Stimulated activated memory B cell treated with anti-CD40 and anti-IgM and Interleukin-4, amounts not matched to agents 10 μg/mL and 1 μg/mL and 100 μg/mL, for 72 hours (primary cell): ENCODE measurements around the gene ANAPC13.
A peak's percentile ranks its signal among the peaks of the same experiment; 100 is the strongest.

Experiments used
- ATAC-seq: fragments of 150-1000 bp; cut with Tn5 transposase; 2 replicates; pipeline ENCODE4 v1.10.0; 2021
- H3K27ac Mint-ChIP-seq: one replicate; pipeline ENCODE4 v1.8.0; 2022; ENCODE audit warnings: mild to moderate bottlenecking, mixed read lengths
- H3K27me3 Mint-ChIP-seq: one replicate; pipeline ENCODE4 v1.8.0; 2022; ENCODE audit warnings: mixed read lengths
- H3K36me3 Mint-ChIP-seq: one replicate; pipeline ENCODE4 v1.8.0; 2022; ENCODE audit warnings: mixed read lengths
- H3K4me1 Mint-ChIP-seq: one replicate; pipeline ENCODE4 v1.8.0; 2022; ENCODE audit warnings: mixed read lengths
- H3K4me3 Mint-ChIP-seq: one replicate; pipeline ENCODE4 v1.8.0; 2022; ENCODE audit warnings: mild to moderate bottlenecking, moderate library complexity, mixed read lengths
- H3K9me3 Mint-ChIP-seq: one replicate; pipeline ENCODE4 v1.8.0; 2022; ENCODE audit warnings: mixed read lengths

ANAPC13 gene

GRCh38 chr3:134485718-134486576 lies at the start of gene ANAPC13, which contains the start of gene CEP63:
TSS of gene ANAPC13 (minus strand) at chr3:134485985. CDS start at chr3:134482904, 3,081 bp downstream.
TSS of gene CEP63 (plus strand) at chr3:134486057. CDS start at chr3:134495321, 9,264 bp downstream.
- H3K27ac Mint-ChIP-seq: peak within 1 kb of the TSS; percentile 96
- H3K9me3 Mint-ChIP-seq: no peaks in the 10 kb centered on the region
- H3K27me3 Mint-ChIP-seq: no peaks in the 10 kb centered on the region
- ATAC-seq: peak; percentile 93
- peaks cover 34% of the 10 kb centered on the region for H3K36me3 Mint-ChIP-seq
- peak within 1 kb of the TSS; percentile 99 for H3K4me3 Mint-ChIP-seq
- peaks cover 54% of the 10 kb centered on the region for H3K4me1 Mint-ChIP-seq

GRCh38 chr3:134535186-134535970 lies 49.6 kb upstream of the ANAPC13 start:
- Mint-ChIP-seq H3K4me3 (no peak overlapping the region), H3K27me3 (no peaks in the 10 kb centered on the region), H3K27ac (no peak overlapping the region), H3K9me3 (no peaks in the 10 kb centered on the region), H3K4me1 (no peaks in the 10 kb centered on the region), H3K36me3 (peaks cover 8% of the 10 kb centered on the region)
- ATAC-seq: no peak

- no peak for ATAC-seq
- Mint-ChIP-seq H3K36me3 (peaks cover 11% of the 10 kb centered on the region), H3K9me3 (no peaks in the 10 kb centered on the region)
Observed at GRCh38 chr3:134533493-134533892, 47.7 kb upstream of the ANAPC13 start.

GRCh38 chr3:134527538-134528186 lies 41.9 kb upstream of the ANAPC13 start:
- H3K27me3 Mint-ChIP-seq: no peaks in the 10 kb centered on the region
- H3K4me3 Mint-ChIP-seq: no peak overlapping the region
- peaks cover 54% of the 10 kb centered on the region for H3K36me3 Mint-ChIP-seq
- H3K27ac Mint-ChIP-seq: no peak overlapping the region
- ATAC-seq: no peak
- peaks cover 22% of the 10 kb centered on the region for H3K4me1 Mint-ChIP-seq
- peaks cover 23% of the 10 kb centered on the region for H3K9me3 Mint-ChIP-seq

More at GRCh38 chr3:134533493-134533892, 47.7 kb upstream of the ANAPC13 start:
- no peak overlapping the region for H3K27ac Mint-ChIP-seq
- H3K4me1 Mint-ChIP-seq: peaks cover under 1% of the 10 kb centered on the region
- no peak overlapping the region for H3K4me3 Mint-ChIP-seq
- no peaks in the 10 kb centered on the region for H3K27me3 Mint-ChIP-seq

DNA sequence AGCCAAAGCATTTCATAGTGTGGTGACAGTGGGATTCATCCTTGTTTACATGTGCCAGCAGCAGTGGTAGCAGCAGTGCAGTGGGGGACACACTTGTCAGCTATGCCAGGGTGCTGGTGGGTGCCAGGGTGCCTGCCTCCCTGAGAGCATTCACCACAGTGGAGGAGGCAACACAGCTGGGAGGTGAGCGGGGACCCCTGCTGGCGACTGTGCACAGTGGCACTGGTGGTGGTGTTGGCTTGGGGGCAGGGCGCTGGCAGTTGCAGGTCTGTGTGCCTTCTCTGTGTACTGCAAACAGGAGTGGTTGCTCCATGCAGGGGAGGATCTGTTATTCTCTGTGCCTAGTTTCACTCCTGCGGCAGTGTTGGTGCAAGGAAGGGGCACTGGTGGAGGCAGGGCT lies 41.3 kb upstream of the ANAPC13 start:
- peaks cover 29% of the 10 kb centered on the region for H3K9me3 Mint-ChIP-seq
- H3K4me3 Mint-ChIP-seq: no peak overlapping the region
- ATAC-seq: no peak
- H3K4me1 Mint-ChIP-seq: peaks cover 22% of the 10 kb centered on the region
- no peaks in the 10 kb centered on the region for H3K27me3 Mint-ChIP-seq
- H3K27ac Mint-ChIP-seq: no peak overlapping the region
- H3K36me3 Mint-ChIP-seq: peaks cover 60% of the 10 kb centered on the region

GRCh38 chr3:134526319-134526718 lies 40.5 kb upstream of the ANAPC13 start:
- Mint-ChIP-seq H3K27ac (no peak overlapping the region), H3K27me3 (no peaks in the 10 kb centered on the region), H3K36me3 (peaks cover 65% of the 10 kb centered on the region), H3K4me1 (peaks cover 22% of the 10 kb centered on the region), H3K4me3 (no peak overlapping the region), H3K9me3 (peaks cover 32% of the 10 kb centered on the region)
- ATAC-seq: no peak

- H3K36me3 Mint-ChIP-seq: peaks cover 72% of the 10 kb centered on the region
- no peaks in the 10 kb centered on the region for H3K27me3 Mint-ChIP-seq
- peaks cover 32% of the 10 kb centered on the region for H3K9me3 Mint-ChIP-seq
- peaks cover 22% of the 10 kb centered on the region for H3K4me1 Mint-ChIP-seq
- ATAC-seq: no peak
- no peak overlapping the region for H3K4me3 Mint-ChIP-seq
- no peak overlapping the region for H3K27ac Mint-ChIP-seq
Observed at GRCh38 chr3:134525293-134525692, 39.5 kb upstream of the ANAPC13 start.

DNA sequence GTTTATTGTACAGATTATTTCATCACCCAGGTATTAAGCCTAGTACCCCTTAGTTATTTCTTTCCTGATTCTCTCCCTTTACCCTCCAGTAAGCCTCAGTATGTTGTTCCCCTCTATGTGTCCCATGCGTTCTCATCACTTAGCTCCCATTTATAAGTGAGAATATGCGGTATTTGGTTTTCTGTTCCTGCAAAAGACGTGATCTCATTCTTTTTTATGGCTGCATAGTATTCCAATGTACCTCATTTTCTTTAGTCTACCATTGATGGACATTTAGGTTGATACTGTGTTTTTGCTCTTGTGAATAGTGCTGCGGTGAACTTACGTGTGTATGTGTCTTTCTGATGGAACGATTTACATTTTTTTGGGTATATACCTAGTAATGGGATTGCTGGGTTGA lies 36.8 kb upstream of the ANAPC13 start:
- H3K4me3 Mint-ChIP-seq: no peak overlapping the region
- H3K4me1 Mint-ChIP-seq: peaks cover 14% of the 10 kb centered on the region
- ATAC-seq: no peak
- H3K9me3 Mint-ChIP-seq: peaks cover 38% of the 10 kb centered on the region
- no peak overlapping the region for H3K27ac Mint-ChIP-seq
- H3K36me3 Mint-ChIP-seq: peaks cover 84% of the 10 kb centered on the region
- H3K27me3 Mint-ChIP-seq: no peaks in the 10 kb centered on the region

DNA sequence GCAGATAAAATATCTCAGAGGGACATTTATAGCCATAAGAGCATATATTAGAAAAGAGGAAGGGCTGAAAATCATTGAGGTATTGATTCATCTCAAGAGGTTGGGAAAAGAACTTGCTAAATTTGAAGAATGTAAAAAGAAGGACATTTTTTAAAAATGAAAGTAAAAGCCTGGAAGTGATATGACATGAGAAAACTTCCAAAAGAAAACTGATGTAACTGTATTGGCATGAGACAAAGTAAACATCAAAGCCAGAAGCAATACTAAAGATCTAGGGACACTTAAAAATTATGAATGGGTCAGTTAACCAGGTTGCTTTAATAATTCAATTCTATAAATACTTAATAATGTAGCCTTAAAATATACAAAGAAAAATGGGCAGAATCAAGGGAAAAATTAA lies 32.0 kb upstream of the ANAPC13 start:
- H3K36me3 Mint-ChIP-seq: peaks cover 79% of the 10 kb centered on the region
- ATAC-seq: no peak
- no peak overlapping the region for H3K4me3 Mint-ChIP-seq
- no peaks in the 10 kb centered on the region for H3K27me3 Mint-ChIP-seq
- H3K4me1 Mint-ChIP-seq: no peaks in the 10 kb centered on the region
- H3K9me3 Mint-ChIP-seq: peaks cover 17% of the 10 kb centered on the region
- no peak overlapping the region for H3K27ac Mint-ChIP-seq

DNA sequence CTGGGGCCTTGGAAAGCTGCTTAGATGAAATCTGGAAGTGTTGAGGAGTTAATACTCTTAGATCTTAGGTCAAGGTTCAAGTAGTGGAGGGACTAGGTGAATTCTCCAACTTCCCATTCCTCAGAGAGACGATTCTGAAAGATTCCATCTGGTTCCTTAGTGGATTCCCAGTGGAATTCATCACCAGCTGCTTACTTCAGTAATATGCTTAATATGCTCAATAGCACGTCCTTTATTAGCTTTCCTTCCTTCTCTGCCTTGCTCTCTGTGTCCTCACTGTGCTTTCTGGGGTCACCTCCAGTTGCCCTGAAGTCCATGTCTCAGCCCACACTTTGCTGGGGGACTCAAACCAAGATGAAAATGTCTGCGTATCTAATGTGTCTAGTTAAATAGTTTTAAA lies 31.1 kb upstream of the ANAPC13 start:
- Mint-ChIP-seq H3K36me3 (peaks cover 72% of the 10 kb centered on the region), H3K27ac (no peak overlapping the region), H3K4me1 (no peaks in the 10 kb centered on the region), H3K9me3 (peaks cover 8% of the 10 kb centered on the region), H3K27me3 (no peaks in the 10 kb centered on the region), H3K4me3 (no peak overlapping the region)
- ATAC-seq: no peak

- peak overlapping the region; percentile 34 for H3K27ac Mint-ChIP-seq
Observed at GRCh38 chr3:134511500-134511899, 25.7 kb upstream of the ANAPC13 start.

DNA sequence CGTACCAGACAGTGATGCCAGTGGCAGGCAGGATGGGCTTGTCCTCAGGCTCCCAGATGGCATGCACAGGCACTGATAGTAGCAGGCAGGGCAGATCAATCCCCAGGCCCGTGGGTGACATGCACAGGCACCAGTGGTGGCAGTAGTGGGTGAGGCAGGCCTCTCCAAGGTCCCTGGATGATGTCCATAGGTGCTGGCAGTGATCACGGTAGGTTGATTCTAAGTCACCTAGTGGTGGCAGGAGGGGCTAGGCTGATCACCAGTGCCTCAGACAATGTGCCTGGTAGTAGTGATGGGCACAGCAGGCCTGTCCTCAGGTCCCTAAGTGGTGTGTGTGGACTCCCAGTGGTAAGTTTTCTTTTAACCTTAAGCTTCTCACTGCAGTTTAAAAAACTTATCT lies 19.7 kb upstream of the ANAPC13 start:
- Mint-ChIP-seq H3K4me1 (peaks cover 35% of the 10 kb centered on the region), H3K36me3 (peaks cover 80% of the 10 kb centered on the region), H3K27me3 (no peaks in the 10 kb centered on the region), H3K9me3 (peaks cover 24% of the 10 kb centered on the region), H3K27ac (no peak overlapping the region), H3K4me3 (no peak overlapping the region)
- ATAC-seq: no peak

More at GRCh38 chr3:134511500-134511899, 25.7 kb upstream of the ANAPC13 start:
- no peak for ATAC-seq
- H3K9me3 Mint-ChIP-seq: peaks cover 8% of the 10 kb centered on the region
- peaks cover 9% of the 10 kb centered on the region for H3K4me1 Mint-ChIP-seq
- H3K27me3 Mint-ChIP-seq: no peaks in the 10 kb centered on the region
- peaks cover 76% of the 10 kb centered on the region for H3K36me3 Mint-ChIP-seq
- no peak overlapping the region for H3K4me3 Mint-ChIP-seq

DNA sequence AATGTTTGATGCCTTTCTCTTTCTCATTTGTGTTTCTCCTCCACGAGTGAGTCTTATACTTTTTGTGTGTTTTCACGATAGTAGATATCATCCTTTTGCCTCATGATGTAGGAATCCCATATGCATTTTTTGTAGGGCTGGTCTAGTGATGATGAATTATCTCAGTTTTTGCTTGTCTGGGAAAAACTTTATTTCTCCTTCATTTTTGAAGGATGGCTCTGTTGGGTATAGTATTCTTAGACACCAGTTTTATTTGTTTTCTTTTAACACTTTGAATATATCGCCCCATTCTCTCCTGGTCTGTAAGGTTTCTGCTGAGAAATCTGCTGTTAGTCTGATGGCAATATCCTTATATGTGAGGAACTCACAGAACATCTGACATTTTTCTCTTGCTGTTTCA lies 18.3 kb upstream of the ANAPC13 start:
- Mint-ChIP-seq H3K36me3 (peaks cover 80% of the 10 kb centered on the region), H3K9me3 (peaks cover 24% of the 10 kb centered on the region), H3K27me3 (no peaks in the 10 kb centered on the region), H3K4me3 (no peak overlapping the region), H3K4me1 (peaks cover 43% of the 10 kb centered on the region), H3K27ac (no peak overlapping the region)
- no peak for ATAC-seq

- H3K9me3 Mint-ChIP-seq: peaks cover 21% of the 10 kb centered on the region
- H3K4me3 Mint-ChIP-seq: no peak overlapping the region
- H3K36me3 Mint-ChIP-seq: peaks cover 81% of the 10 kb centered on the region
- H3K27ac Mint-ChIP-seq: no peak overlapping the region
- ATAC-seq: no peak
- H3K4me1 Mint-ChIP-seq: peaks cover 52% of the 10 kb centered on the region
- no peaks in the 10 kb centered on the region for H3K27me3 Mint-ChIP-seq
Observed at GRCh38 chr3:134503266-134503665, 17.5 kb upstream of the ANAPC13 start.

DNA sequence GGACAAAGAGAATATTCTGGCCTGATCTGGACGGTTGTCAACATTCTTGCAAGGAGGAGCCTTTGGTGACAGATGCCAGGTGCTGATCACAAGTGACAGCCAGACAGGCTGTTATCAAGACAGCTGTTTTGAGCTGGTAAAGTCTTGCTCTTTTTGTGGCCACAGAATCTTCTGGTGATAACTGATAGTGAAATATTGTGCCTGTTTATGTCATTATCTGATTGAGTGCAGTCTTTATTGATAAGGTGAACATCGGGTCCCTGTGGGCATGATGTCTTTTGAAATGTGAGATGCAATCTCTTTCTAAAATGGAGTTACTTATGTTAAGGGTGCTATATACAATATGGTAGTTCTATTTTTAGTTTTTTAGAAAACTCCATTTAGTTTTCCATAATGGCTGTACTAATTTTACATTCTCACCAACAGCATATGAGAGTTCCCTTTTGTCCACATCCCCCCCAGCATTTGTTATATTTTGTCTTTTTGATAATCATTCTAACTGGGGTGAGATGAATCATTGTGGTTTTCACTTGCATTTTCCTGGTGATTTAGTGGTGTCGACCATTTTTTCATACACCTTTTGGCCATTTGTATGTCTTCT lies 10.8 kb upstream of the ANAPC13 start:
- H3K4me1 Mint-ChIP-seq: peaks cover 58% of the 10 kb centered on the region
- peaks cover 63% of the 10 kb centered on the region for H3K36me3 Mint-ChIP-seq
- H3K27me3 Mint-ChIP-seq: no peaks in the 10 kb centered on the region
- peaks cover 2% of the 10 kb centered on the region for H3K9me3 Mint-ChIP-seq
- H3K27ac Mint-ChIP-seq: no peak overlapping the region
- ATAC-seq: no peak
- H3K4me3 Mint-ChIP-seq: no peak overlapping the region
